A204.1 (cell line): Measurements from ENCODE around the gene RPL13.

ENCODE experiments used
- FAIRE-seq: peaks from 2 replicates; lab custom pipeline; 2012; peaks lifted over from hg19 to GRCh38; lab: Jason Lieb, UNC

The RPL13 gene

GRCh38 chr16:89560378-89561141, at the start of gene RPL13:
Gene RPL13 (plus strand): TSS chr16:89560682. CDS start chr16:89560960, 278 bp downstream.
- FAIRE-seq, result no peak

GRCh38 chr16:89511374-89511773, 49.1 kb upstream of the RPL13 start:
- no peak for FAIRE-seq

- FAIRE-seq, result no peak
Observed at GRCh38 chr16:89512453-89512852, 48.0 kb upstream of the RPL13 start.

GRCh38 chr16:89517128-89517527, 43.4 kb upstream of the RPL13 start:
- no peak for FAIRE-seq

- no peak for FAIRE-seq
Observed at GRCh38 chr16:89519881-89520280, 40.6 kb upstream of the RPL13 start.

DNA sequence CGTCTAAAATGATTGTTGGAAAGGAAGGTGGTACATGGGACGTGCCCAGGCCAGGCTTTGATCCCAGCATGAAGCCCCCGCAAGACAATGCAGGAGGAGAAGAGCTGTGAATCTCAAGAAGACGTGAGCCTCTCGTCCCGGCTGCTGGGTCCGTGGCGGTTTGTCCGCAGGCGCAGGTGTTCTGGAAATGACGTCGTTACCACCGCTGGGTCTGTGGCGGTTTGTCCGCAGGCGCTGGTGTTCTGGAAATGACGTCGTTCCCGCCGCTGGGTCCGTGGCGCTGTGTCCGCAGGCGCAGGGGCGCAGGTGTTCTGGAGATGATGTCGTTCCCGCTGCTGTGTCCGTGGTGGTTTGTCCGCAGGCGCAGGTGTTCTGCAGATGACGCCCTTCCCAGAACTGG, 38.2 kb upstream of the RPL13 start:
- no peak for FAIRE-seq

GRCh38 chr16:89523680-89524344, 36.7 kb upstream of the RPL13 start:
- FAIRE-seq, result no peak

DNA sequence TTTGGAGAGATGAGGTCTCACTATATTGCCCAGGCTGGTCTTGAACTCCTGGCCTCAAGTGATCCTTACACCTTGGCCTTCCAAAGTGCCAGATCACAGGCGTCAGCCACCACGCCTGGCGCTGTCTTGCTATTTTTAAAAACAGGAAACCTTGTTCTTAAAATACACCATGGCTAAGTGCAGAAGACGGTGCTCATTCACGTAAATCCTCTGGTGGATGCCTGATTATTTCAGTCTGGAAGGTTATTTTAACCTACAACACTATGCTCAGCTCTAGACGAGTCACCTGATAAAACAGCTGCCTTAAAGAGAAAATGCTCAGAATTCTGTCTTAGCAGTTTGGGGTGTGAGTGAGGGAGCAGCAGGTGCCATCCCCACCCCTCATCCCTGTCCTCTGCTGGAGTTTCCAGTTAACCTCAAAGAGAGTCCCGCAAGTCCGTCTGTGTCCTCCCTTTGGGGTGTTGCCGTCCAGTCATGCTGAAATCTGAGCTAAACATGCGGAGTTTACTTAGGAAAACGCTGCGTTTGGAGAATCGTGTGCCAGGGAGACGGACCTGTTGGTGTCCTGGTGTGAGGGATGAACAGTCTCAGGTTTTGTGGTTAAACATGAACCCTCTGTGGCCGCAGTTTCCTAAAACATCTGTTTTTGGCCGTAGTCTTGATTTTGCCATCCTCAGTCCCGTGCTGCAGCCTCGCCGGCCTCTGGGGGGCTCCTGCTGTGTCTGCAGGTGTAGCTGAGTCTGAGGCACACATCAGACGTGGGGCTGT, 35.2 kb upstream of the RPL13 start:
- no peak for FAIRE-seq

DNA sequence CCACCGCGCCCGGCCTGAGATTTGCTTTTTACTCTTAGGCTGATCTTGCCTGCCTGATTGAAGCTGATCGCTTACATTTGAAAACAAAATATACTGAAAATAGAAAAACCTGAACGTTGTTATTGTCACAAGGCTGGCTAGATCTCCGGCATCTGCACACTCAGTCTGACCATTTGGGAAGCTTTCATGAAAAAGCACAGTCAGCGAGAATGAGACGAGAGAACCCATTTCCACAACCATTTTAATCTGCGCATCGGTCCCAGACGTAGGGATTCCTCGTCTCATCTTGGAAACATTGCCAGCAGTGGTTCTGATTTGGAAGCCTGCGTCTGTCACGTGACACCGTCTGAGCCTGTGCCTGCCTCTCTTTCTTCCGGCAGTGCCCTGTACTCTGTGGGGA, 31.4 kb upstream of the RPL13 start:
- no peak for FAIRE-seq

DNA sequence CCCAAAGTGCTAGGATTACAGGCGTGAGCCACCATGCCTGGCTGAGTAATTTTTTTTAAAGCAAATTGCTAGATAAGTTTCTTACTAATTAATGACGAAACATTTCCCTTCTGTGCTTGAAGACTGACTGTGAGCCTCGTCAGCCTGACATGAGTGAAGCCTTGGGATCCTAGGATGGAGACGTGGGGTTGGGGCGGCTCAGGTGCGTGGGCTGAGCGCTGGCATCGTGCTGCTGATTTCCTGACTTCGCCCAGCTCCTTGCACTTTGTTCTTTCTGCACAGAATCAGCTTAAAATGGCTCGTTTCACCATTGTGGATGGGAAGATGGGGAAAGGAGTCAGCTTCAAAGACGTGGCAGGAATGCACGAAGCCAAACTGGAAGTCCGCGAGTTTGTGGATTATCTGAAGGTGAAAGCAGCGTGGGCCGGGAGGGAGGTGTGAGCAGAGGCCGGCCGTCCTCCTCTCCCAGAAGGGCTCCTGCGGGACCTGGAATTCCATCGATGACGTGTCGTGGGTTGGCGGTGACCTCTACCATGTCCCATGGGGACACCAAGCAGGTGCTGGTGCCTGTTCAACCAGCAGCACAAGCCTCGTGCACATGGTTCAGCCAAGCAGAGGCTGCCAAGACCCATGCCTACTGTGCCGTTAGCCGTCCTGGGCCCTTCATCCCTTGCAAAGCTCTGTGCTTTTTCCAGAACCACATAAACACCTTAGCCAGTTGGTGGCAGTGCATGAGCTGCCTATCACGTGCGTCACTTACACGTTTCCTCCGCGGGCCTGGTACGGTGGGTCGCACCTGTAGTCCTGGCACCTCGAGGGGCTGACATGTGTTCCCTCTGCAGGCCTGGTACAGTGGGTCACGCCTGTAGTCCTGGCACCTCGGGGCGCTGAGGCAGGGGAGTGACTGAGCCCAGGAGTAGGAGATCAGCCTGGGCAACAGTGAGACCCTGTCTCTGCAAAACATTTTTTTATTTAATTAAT, 29.8 kb upstream of the RPL13 start:
- no peak for FAIRE-seq

DNA sequence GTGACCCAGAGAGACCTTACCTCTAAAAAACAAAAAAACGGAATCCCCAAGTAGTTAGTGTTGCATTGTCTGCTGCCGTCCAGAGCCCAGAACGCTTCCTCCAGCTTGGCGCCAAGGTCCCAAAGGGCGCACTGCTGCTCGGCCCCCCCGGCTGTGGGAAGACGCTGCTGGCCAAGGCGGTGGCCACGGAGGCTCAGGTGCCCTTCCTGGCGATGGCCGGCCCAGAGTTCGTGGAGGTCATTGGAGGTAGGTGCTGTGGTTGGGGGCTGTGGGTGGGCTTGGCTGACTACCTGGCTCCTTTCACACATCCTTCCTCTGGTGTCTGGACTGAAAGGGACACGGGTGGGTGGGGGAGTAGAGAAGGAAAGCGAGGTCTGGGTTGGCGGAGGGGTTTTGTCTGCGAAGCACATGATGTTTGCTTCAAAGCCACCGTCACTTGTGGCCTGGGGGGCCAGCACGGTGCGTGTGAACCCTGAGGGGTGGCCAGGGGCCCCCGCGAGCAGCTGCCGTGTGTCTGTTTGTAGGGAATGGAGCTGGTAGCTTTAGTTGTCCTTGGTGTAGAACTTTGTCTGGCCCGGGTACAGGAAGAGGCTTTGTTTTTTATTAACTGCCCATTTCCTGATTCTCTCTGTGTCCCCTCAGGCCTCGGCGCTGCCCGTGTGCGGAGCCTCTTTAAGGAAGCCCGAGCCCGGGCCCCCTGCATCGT, 28.5 kb upstream of the RPL13 start:
- no peak for FAIRE-seq

DNA sequence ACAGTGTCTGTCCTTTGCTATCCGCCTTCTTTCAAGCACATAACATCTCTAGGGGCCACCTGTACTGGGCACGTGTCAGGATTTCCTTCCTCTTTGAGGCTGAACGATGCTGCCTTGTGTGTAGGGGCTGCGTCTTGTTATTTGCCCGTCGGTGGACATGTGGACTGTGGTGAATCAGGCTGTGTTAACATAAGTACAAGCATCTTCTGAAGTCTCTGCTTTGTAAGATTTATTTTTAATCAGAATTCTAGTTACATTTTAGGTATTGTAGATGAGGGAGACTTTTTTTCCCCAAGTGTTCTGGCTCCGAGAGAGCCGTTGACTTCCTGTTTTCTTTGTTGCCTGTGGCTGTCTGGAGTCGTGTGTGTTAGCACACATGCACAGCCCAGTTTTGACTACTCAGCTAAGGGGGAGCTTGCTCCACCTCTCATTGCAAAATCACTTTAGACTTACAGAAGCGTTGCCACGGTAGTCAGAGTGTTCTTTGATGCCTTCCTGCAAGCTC, 26.2 kb upstream of the RPL13 start:
- FAIRE-seq, result no peak

- no peak for FAIRE-seq
Observed at GRCh38 chr16:89536371-89536770, 24.1 kb upstream of the RPL13 start.

DNA sequence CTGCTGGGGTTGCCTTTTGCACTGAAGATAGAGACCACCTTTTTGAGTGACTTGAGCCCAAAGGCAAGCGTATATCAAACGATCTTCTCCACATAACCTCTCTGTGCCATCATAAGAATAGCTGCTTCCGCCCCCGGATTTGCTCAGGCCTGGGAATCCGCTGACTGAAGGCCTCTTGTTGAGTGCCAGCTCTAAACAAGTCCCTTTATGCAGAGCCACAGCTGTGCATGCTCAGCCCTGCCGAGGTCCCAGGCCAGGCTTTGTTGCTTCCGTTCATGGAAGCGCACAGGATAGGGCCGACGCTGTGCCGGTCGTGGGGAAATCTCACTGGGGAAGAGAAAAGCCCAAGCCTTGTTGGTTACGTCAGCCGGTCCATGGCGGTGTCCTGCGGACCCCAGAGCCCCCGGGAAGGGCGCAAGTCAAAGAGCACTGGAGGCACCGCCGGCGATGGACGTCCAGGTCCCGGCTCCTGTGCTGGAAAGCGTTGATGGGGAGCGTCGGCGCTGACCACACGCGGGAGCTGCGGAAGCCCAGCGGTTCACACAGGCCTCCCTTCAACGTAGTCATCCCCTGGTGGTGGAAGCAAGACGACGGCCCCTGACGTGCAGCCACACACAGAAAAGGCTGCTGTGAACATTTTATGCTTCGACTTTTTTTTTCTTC, 23.5 kb upstream of the RPL13 start:
- no peak for FAIRE-seq

DNA sequence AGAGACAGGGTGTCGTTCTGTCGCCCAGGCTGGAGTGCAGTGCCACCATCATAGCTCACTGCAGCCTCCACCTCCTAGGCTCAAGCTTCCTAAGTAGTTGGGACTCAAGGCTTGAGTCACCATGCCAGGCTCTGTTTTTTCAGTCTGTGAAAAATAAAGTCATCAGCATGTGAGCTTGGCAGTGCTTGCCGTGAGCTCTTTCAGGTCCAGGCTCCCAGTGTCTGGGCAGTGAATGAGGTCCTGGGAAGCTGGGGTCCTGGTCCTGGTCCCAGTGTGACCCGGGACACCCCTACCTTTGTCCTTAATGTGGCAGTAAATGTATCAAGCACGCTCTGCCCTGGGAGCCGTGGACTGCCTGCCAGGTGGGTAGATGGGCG, 22.9 kb upstream of the RPL13 start:
- no peak for FAIRE-seq

GRCh38 chr16:89538286-89538685, 22.2 kb upstream of the RPL13 start:
- no peak for FAIRE-seq

- no peak for FAIRE-seq
Observed at GRCh38 chr16:89540557-89540956, 19.9 kb upstream of the RPL13 start.

DNA sequence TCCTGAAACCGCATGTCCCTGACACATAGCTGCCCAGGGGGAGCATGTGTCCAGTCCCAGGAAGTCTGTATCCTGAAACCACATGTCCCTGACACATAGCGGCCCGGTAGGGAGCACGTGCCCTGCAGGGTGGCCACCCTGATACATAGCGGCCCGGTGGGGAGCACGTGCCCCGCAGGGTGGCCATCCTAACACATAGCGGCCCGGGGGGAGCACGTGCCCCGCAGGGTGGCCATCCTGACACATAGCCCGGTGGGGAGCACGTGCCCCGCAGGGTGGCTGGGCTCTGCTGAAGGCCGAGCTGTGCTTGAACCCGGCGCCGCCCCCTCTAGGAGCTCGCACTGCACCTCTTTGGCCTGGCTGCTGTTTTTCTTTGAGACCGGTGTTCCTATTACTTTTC, 18.7 kb upstream of the RPL13 start:
- no peak for FAIRE-seq

DNA sequence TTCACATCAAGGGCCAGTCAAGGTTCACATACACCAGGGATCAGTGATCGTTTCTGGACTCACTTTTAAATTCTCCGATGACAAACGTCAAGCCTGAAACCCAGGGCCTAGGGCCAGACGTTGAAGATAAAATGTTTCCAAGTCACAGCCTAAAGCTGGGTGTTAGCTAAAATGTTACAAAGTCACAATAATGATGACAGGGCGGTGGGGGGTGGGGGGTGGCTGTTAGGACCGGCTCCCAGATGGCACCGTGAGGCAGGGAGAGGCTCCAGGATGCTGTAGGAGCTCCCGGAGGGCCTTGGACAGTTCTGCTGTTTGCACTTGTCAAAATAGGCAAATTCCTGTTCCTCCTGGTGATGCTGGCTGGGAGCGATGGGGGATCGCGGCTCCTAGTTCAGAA, 16.4 kb upstream of the RPL13 start:
- FAIRE-seq, result no peak

DNA sequence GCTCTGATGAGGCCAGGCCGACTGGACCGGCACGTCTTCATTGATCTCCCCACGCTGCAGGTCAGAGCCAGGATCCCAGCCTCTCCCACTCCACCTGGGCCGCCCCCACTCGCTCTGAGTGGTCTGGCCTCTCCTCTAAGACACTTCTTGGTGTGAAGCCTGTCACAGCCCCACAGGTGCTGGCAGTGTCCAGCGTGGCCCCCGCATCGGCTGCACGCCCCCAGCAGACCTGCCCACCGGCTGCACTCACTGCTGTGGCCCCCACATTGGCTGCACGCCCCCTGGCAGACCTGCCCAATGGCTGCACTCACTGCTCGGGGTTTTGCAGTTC, 15.8 kb upstream of the RPL13 start:
- no peak for FAIRE-seq
